Measurements from ENCODE around the gene NR2F2. TPM values are rescaled to one million over a fixed set of nuclear protein-coding genes. Genes with fewer than 3 reads are reported as not detected.

The NR2F2 gene
- total RNA-seq, 1 donor from 2014 or later, result not detected

DNA sequence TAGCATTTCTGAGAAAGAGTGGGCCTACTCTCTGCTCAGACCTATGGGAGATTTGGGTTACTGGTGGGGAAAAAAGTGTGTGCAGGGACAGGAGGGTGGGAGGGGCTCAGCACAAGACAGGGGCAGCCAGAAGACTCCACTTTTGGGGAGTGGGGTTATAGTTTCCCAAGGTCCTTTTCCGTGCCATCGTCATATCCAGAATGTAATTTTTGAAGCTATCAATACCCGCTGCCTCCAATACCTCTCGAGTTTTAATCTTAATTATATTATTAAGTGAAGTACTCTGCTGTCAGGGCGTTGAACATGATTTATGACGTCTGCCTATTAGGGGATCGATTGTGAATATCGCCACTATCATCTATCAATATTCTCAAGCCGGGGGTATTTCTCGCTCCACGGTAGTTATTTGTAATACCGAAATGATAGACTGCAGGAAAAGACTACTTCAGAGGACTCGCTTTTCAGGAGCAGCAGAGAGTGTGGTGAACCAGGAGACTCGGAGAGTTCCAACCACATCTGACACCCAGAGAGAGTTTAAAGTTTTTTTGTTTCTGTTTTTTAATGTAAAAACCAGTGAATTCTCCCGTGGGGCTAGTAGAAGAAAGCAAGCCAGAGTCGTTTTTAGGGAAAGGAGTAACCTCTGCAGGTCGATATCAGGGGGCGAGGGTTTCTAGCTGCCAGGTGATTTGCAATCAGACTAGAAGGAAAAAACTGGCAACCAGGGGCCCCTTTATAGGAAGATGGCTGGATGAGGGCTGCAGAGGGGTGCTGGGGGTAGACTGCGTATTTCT is 20.6 kb downstream of the NR2F2 start:
- H3K4me3 Mint-ChIP-seq, result no peak overlapping the region
- intact Hi-C loops (cut with micrococcal nuclease), result no loop called here
- TF ChIP-seq, protein P1, sequence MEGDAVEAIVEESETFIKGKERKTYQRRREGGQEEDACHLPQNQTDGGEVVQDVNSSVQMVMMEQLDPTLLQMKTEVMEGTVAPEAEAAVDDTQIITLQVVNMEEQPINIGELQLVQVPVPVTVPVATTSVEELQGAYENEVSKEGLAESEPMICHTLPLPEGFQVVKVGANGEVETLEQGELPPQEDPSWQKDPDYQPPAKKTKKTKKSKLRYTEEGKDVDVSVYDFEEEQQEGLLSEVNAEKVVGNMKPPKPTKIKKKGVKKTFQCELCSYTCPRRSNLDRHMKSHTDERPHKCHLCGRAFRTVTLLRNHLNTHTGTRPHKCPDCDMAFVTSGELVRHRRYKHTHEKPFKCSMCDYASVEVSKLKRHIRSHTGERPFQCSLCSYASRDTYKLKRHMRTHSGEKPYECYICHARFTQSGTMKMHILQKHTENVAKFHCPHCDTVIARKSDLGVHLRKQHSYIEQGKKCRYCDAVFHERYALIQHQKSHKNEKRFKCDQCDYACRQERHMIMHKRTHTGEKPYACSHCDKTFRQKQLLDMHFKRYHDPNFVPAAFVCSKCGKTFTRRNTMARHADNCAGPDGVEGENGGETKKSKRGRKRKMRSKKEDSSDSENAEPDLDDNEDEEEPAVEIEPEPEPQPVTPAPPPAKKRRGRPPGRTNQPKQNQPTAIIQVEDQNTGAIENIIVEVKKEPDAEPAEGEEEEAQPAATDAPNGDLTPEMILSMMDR (IDR thresholded peaks at IDR 0.05), result no peak
- no peak for ATAC-seq (ENCODE audit: low read depth)
- no peaks in the 10 kb centered on the region for H3K9me3 Mint-ChIP-seq
- CTCF ChIA-PET, result no interaction called here
- peaks cover under 1% of the 10 kb centered on the region for H3K4me1 Mint-ChIP-seq
- peaks cover 65% of the 10 kb centered on the region for H3K27me3 Mint-ChIP-seq
- POLR2A ChIA-PET, result no interaction called here
- H3K36me3 Mint-ChIP-seq (ENCODE audit: low read depth), result no peaks in the 10 kb centered on the region
- no peak for DNase-seq
- no peak overlapping the region for H3K27ac Mint-ChIP-seq

DNA sequence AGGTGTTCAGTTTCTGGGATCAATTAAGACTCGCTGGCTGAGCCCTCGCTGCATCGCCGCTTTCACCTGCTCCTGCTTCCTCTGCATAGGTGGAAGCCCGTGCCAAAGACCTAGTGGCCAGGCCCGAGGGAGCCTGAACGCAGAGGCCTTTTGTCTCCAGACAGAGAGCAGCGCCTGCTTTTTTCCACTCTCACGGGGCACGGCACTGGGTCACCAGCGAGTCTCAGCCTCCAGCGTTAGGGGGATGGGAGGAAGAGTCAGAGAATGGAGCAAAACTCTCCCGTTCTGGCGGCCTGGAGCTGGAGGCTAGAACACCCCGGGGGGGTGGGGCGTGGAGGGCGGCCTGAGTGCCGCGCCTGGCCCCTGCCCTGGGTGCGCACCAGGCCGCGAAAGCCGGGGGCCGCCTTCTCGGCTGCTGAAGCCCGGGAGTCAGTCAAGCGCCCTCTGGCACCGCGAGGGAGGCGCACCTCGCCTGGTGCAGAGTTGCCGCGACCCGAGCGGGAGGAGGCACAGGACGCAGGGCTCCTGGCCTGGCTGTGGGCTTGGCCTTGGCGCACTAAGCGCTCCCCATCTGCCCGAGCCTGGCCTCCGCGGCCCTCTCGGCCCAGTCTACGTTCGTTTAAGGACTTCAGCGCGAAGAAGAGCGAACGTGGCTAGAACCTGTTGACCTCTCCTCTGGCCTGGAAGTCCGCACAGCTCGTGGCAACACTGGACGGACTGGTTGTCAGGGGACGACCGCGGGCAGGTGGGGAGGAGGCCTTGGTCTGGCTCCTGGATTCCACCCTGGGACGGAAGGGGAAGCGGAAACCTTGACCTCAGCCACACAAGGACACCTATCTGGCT is 21.5 kb downstream of the NR2F2 start:
- Mint-ChIP-seq H3K4me1 (peaks cover 9% of the 10 kb centered on the region), H3K27ac (no peak overlapping the region), H3K9me3 (no peaks in the 10 kb centered on the region), H3K4me3 (no peak overlapping the region), H3K27me3 (peaks cover 64% of the 10 kb centered on the region), H3K36me3 (ENCODE audit: low read depth) (no peaks in the 10 kb centered on the region)
- ChIA-PET POLR2A (no interaction called here), CTCF (no interaction called here)
- intact Hi-C loops (cut with micrococcal nuclease), result no loop called here
- TF ChIP-seq, protein P1 (IDR thresholded peaks at IDR 0.05), result no peak
- no peak for DNase-seq
- no peak for ATAC-seq (ENCODE audit: low read depth)

DNA sequence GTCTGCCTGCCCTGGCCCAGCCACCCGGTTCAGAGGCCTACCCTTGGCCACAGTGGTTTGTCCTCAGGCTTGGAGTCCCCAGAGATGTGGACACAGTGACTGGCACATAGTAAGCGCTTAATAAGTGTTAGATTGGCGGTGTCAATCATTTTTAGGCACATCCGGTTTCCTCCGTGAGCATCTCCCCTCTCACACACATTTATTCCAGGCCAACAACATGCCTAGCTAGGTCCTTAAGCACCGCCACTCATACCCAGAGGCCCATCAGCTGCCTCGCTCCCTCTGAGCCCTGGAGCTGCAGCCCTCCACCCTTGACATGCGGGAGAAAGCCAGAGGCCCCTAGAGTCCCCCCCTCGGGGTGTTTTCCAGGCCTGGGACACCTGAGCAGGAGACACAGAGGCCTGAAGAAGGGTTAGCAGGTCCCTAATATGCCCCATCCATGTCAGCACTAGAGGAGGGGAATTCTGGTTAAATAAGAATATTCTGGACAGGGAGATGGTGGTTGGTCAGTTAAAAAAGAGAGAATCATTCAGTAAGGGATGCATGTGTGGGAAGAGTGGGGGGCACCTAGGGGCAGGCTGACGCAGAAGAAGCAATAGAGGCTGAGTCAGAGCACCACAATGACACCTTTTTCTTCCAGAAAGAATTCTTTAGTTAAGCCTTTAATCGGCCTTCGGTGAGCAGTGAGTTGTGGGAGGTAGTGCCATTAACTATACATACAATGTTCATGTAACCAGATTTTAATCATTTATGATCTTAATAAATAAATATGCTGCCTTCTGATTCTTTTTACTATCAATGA is 22.3 kb downstream of the NR2F2 start:
- CTCF ChIA-PET, result no interaction called here

DNA sequence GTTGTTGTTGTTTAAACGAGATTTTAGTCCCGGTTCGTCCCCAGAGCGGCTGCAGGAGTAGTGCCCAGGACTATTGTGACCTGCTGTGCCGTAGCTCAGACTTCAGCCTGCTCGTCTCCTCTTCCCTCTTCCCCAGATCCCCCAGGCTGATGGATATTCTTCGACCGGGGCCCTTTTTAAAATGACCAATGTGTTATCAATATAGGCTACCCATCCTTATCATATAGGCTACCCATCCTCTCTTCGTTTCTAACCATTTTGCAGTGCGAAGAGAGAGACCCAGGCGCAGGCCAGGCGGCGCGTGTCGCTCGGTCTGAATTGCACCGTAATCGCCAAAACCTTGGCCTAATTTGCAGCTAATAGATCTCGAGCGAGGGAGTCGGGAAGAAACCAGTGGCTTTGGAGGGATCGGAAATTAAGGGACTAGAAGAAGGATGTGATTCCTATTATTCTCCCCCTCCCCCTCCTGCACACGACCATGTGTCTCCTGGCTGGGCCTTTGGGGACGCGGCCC is 23.0 kb downstream of the NR2F2 start:
- Mint-ChIP-seq H3K36me3 (ENCODE audit: low read depth) (no peaks in the 10 kb centered on the region), H3K27me3 (peaks cover 61% of the 10 kb centered on the region), H3K27ac (no peak overlapping the region), H3K4me3 (no peak overlapping the region), H3K9me3 (no peaks in the 10 kb centered on the region), H3K4me1 (peaks cover 21% of the 10 kb centered on the region)
- TF ChIP-seq, protein P1 (IDR thresholded peaks at IDR 0.05), result no peak
- ChIA-PET CTCF (no interaction called here), POLR2A (no interaction called here)
- ATAC-seq (ENCODE audit: low read depth) (no peak), DNase-seq (no peak)
- intact Hi-C loops (cut with micrococcal nuclease), result no loop called here

More for the DNA sequence above, 22.3 kb downstream of the NR2F2 start:
- intact Hi-C loops (cut with micrococcal nuclease), result no loop called here
- Mint-ChIP-seq H3K27ac (no peak overlapping the region), H3K36me3 (ENCODE audit: low read depth) (no peaks in the 10 kb centered on the region), H3K27me3 (peaks cover 62% of the 10 kb centered on the region), H3K4me1 (peaks cover 15% of the 10 kb centered on the region), H3K4me3 (no peak overlapping the region), H3K9me3 (no peaks in the 10 kb centered on the region)
- POLR2A ChIA-PET, result no interaction called here
- TF ChIP-seq, protein P1 (IDR thresholded peaks at IDR 0.05), result no peak
- DNase-seq (no peak), ATAC-seq (ENCODE audit: low read depth) (no peak)
